SK-N-SH treated with all-trans-retinoic acid at 6 μM for 48 hours (cell line): ENCODE results near the gene CCR9.

Experiments used
- BACH2 ChIP-seq: fragments of 250-450 bp; sonication (Bioruptor Pico); IDR thresholded peaks from 2 replicates; pipeline ENCODE4 v1.9.0; 2021; ENCODE audit warnings: mild to moderate bottlenecking, borderline replicate concordance
- PPARA ChIP-seq: fragments of 250-450 bp; sonication (Bioruptor Pico); IDR thresholded peaks from 2 replicates; pipeline ENCODE4 v1.5.0; 2020; ENCODE audit warnings: mild to moderate bottlenecking, borderline replicate concordance
- TCF4 ChIP-seq: fragments of 250-450 bp; sonication (Bioruptor Pico); IDR thresholded peaks from 2 replicates; pipeline ENCODE4 v1.8.0; 2021; ENCODE audit warnings: mild to moderate bottlenecking, moderate library complexity, borderline replicate concordance
- TSHZ2 ChIP-seq: fragments of 250-450 bp; sonication (Bioruptor Pico); IDR thresholded peaks from 2 replicates; pipeline ENCODE4 v1.5.0; 2020; ENCODE audit warnings: mild to moderate bottlenecking, moderate library complexity
- ZFP30 ChIP-seq: fragments of 450-650 bp; formaldehyde crosslinking; IDR thresholded peaks from 2 replicates; pipeline ENCODE4 v1.5.0; 2022; ENCODE audit warnings: mild to moderate bottlenecking, moderate library complexity

GRCh38 chr3:45947361-45947760 lies 61.0 kb downstream of the CCR9 start:
- TF ChIP-seq TSHZ2 (CRISPR knock-in tag) (no peak), TCF4 (CRISPR knock-in tag) (no peak), BACH2 (CRISPR knock-in tag) (no peak), PPARA (CRISPR knock-in tag) (no peak), ZFP30 (no peak)
